HepG2 (cell line): ENCODE measurements around the gene PRR11. TPM values are rescaled to one million over a fixed set of nuclear protein-coding genes. Genes with fewer than 3 reads are reported as not detected.

Experiments used
- FOXA1 ChIP-seq, 2 experiments: fragments of 450-650 bp in 1 of 2; sonication (generic) in 1 of 2; formaldehyde crosslinking in 1 of 2; IDR thresholded peaks; 2 replicates each; pipeline versions ENCODE4 v1.4.0 to v1.6.1; 2016 to 2020; ENCODE audit warnings: missing genetic modification reagents in 1 of 2
- FOXK1 ChIP-seq: sonication (generic); formaldehyde crosslinking; IDR thresholded peaks from 2 replicates; pipeline ENCODE4 v1.4.0; 2020; ENCODE audit warnings: low read depth, missing genetic modification reagents, borderline replicate concordance
- GZF1 ChIP-seq: sonication (generic); formaldehyde crosslinking; IDR thresholded peaks from 2 replicates; pipeline ENCODE4 v1.5.1; 2020; ENCODE audit warnings: mild to moderate bottlenecking, missing genetic modification reagents
- KLF13 ChIP-seq: sonication (generic); formaldehyde crosslinking; IDR thresholded peaks from 2 replicates; pipeline ENCODE4 v1.4.0; 2020; ENCODE audit warnings: mild to moderate bottlenecking, missing genetic modification reagents
- MED13 ChIP-seq: sonication (generic); formaldehyde crosslinking; IDR thresholded peaks from 2 replicates; pipeline ENCODE4 v1.5.0; 2020; ENCODE audit warnings: missing genetic modification reagents
- NFE2L1 ChIP-seq: sonication (generic); formaldehyde crosslinking; IDR thresholded peaks from 2 replicates; pipeline ENCODE4 v1.4.0; 2020; ENCODE audit warnings: missing genetic modification reagents, mild to moderate bottlenecking, borderline replicate concordance
- NFKB2 ChIP-seq: sonication (generic); formaldehyde crosslinking; IDR thresholded peaks from 2 replicates; pipeline ENCODE4 v1.4.0; 2020; ENCODE audit warnings: missing genetic modification reagents, borderline replicate concordance
- PHF5A ChIP-seq: IDR thresholded peaks from one replicate; pipeline ENCODE4 v1.6.1; 2018; ENCODE audit warnings: low read depth, missing genetic modification reagents; ENCODE audit not compliant: unreplicated experiment
- SSRP1 ChIP-seq: IDR thresholded peaks from 2 replicates; pipeline ENCODE4 v1.6.1; 2016; ENCODE audit warnings: control low read depth
- TBX2 ChIP-seq: sonication (generic); formaldehyde crosslinking; IDR thresholded peaks from 2 replicates; pipeline ENCODE4 v1.5.0; 2020; ENCODE audit warnings: missing genetic modification reagents, mild to moderate bottlenecking, borderline replicate concordance
- ZBTB20 ChIP-seq: sonication (generic); formaldehyde crosslinking; IDR thresholded peaks from 2 replicates; pipeline ENCODE4 v1.8.1; 2023; ENCODE audit warnings: missing genetic modification reagents, low read depth, mild to moderate bottlenecking, borderline replicate concordance
- ZBTB25 ChIP-seq: IDR thresholded peaks from 2 replicates; pipeline ENCODE4 v1.6.1; 2018; ENCODE audit warnings: missing genetic modification reagents
- ZBTB38 ChIP-seq: sonication (generic); formaldehyde crosslinking; IDR thresholded peaks from 2 replicates; pipeline ENCODE4 v1.5.1; 2020; ENCODE audit warnings: mild to moderate bottlenecking, missing genetic modification reagents
- ZNF121 ChIP-seq: sonication (generic); formaldehyde crosslinking; IDR thresholded peaks from 2 replicates; pipeline ENCODE4 v1.5.0; 2020; ENCODE audit warnings: mild to moderate bottlenecking, missing genetic modification reagents
- ZNF354B ChIP-seq: sonication (generic); formaldehyde crosslinking; IDR thresholded peaks from 2 replicates; pipeline ENCODE4 v1.8.0; 2022; ENCODE audit warnings: mild to moderate bottlenecking, missing genetic modification reagents
- ZNF557 ChIP-seq: sonication (generic); formaldehyde crosslinking; IDR thresholded peaks from 2 replicates; pipeline ENCODE4 v1.4.0; 2020; ENCODE audit warnings: missing genetic modification reagents
- ZNF563 ChIP-seq: sonication (generic); formaldehyde crosslinking; IDR thresholded peaks from 2 replicates; pipeline ENCODE4 v1.8.0; 2022; ENCODE audit warnings: mild to moderate bottlenecking, moderate library complexity, missing genetic modification reagents
- ZNF652 ChIP-seq: IDR thresholded peaks from 2 replicates; pipeline ENCODE4 v1.6.1; 2016; ENCODE audit warnings: low read depth, borderline replicate concordance
- ZNF839 ChIP-seq: sonication (generic); formaldehyde crosslinking; IDR thresholded peaks from 2 replicates; pipeline ENCODE4 v1.4.0; 2020; ENCODE audit warnings: missing genetic modification reagents, mild to moderate bottlenecking, borderline replicate concordance
- polyA plus RNA-seq, 8 experiments: library from polyadenylated mRNA; depleted of rRNA in 3 of 8; stranded (reverse) in 7 of 8; unstranded in 1 of 8; fragments of >200 nt; fragmentation: Illumina TruSeq in 4 of 8; extraction: Trizol in 4 of 8; gene quantifications; 2 replicates each; pipeline versions ENCODE4 v1.2.1 to v1.2.3, GENCODE V29; 2011 to 2016; ENCODE audit warnings: low read depth in 4 of 8, missing spikeins in 1 of 8, mixed read lengths in 1 of 8; ENCODE audit not compliant: insufficient read depth in 1 of 8
- total RNA-seq, 5 experiments: library from RNA; depleted of rRNA; stranded (reverse); fragments of >200 nt; fragmentation: Illumina TruSeq; extraction: Trizol; gene quantifications; 2 replicates each; pipeline ENCODE4 v1.2.3, GENCODE V29; 2016; ENCODE audit warnings: low read depth in 1 of 5
- TF ChIP-seq, protein P1 (sequence below): sonication (generic); formaldehyde crosslinking; conservative IDR thresholded peaks from 2 replicates; pipeline ENCODE4 v1.5.0; 2020; ENCODE audit warnings: missing genetic modification reagents
- TF ChIP-seq, protein P2 (sequence below): sonication (generic); formaldehyde crosslinking; IDR thresholded peaks from 2 replicates; pipeline ENCODE4 v1.5.1; 2020; ENCODE audit warnings: mild to moderate bottlenecking, missing genetic modification reagents

The PRR11 gene
- total and polyA plus RNA-seq, 2 of the 13 experiments (the other 11 are each of a cell fraction or from before 2014, with no cell fraction given): 35.7 to 39.2 TPM

GRCh38 chr17:59220328-59221158, 65.0 kb downstream of the PRR11 start, which contains the start of gene GDPD1 (continued):
- TF ChIP-seq SSRP1 (no peak), FOXA1 (IDR thresholded peaks at IDR 0.05) (no peak), FOXA1 (CRISPR knock-in tag; IDR thresholded peaks at IDR 0.05) (0 out of 2 replicates have a peak, but pooled peaks have one; percentile 29), ZBTB38 (CRISPR knock-in tag) (peak; percentile 69), ZNF652 (no peak), TBX2 (CRISPR knock-in tag) (peak; percentile 87; the same call in 1 of the 2 replicates), ZNF557 (no peak), ZNF563 (no peak), ZBTB20 (peak; percentile 67; the same call in 1 of the 2 replicates), GZF1 (CRISPR knock-in tag) (peak; percentile 51; the same call in 1 of the 2 replicates), ZNF121 (CRISPR knock-in tag) (0 out of 2 replicates have a peak, but pooled peaks have one; percentile 62), ZNF354B (CRISPR knock-in tag) (peak; percentile 90; the same call in 1 of the 2 replicates), ZBTB25 (CRISPR knock-in tag) (no peak), NFE2L1 (CRISPR knock-in tag) (0 out of 2 replicates have a peak, but pooled peaks have one; percentile 77), ZNF839 (CRISPR knock-in tag) (peak; percentile 55; the same call in 1 of the 2 replicates), NFKB2 (CRISPR knock-in tag) (peak; percentile 17; the same call in 1 of the 2 replicates), FOXK1 (0 out of 2 replicates have a peak, but pooled peaks have one; percentile 33), MED13 (CRISPR knock-in tag) (no peak; the same call in 1 of the 2 replicates), KLF13 (CRISPR knock-in tag) (0 out of 2 replicates have a peak, but pooled peaks have one; percentile 46), PHF5A (CRISPR knock-in tag) (peak; percentile 36)
- TF ChIP-seq, protein P1, sequence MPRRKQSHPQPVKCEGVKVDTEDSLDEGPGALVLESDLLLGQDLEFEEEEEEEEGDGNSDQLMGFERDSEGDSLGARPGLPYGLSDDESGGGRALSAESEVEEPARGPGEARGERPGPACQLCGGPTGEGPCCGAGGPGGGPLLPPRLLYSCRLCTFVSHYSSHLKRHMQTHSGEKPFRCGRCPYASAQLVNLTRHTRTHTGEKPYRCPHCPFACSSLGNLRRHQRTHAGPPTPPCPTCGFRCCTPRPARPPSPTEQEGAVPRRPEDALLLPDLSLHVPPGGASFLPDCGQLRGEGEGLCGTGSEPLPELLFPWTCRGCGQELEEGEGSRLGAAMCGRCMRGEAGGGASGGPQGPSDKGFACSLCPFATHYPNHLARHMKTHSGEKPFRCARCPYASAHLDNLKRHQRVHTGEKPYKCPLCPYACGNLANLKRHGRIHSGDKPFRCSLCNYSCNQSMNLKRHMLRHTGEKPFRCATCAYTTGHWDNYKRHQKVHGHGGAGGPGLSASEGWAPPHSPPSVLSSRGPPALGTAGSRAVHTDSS: no peak
- TF ChIP-seq, protein P2, sequence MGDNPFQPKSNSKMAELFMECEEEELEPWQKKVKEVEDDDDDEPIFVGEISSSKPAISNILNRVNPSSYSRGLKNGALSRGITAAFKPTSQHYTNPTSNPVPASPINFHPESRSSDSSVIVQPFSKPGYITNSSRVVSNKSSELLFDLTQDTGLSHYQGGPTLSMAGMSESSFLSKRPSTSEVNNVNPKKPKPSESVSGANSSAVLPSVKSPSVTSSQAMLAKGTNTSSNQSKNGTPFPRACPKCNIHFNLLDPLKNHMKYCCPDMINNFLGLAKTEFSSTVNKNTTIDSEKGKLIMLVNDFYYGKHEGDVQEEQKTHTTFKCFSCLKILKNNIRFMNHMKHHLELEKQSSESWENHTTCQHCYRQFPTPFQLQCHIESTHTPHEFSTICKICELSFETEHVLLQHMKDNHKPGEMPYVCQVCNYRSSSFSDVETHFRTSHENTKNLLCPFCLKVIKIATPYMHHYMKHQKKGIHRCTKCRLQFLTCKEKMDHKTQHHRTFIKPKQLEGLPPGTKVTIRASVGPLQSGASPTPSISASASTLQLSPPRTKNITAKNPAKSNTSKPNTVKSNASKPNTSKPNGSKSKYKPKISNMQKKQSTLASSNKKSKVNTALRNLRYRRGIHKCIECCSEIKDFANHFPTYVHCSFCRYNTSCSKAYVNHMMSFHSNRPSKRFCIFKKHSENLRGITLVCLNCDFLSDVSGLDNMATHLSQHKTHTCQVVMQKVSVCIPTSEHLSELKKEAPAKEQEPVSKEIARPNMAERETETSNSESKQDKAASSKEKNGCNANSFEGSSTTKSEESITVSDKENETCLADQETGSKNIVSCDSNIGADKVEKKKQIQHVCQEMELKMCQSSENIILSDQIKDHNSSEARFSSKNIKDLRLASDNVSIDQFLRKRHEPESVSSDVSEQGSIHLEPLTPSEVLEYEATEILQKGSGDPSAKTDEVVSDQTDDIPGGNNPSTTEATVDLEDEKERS (CRISPR knock-in tag): peak; percentile 79
